Measurements from ENCODE around the gene SMAD6.
"Not testable (repeated sequence)": the region's sequence is repeated elsewhere in the genome, so short reads cannot be mapped to it uniquely, and the experiment has no call there.

SMAD6 gene

DNA sequence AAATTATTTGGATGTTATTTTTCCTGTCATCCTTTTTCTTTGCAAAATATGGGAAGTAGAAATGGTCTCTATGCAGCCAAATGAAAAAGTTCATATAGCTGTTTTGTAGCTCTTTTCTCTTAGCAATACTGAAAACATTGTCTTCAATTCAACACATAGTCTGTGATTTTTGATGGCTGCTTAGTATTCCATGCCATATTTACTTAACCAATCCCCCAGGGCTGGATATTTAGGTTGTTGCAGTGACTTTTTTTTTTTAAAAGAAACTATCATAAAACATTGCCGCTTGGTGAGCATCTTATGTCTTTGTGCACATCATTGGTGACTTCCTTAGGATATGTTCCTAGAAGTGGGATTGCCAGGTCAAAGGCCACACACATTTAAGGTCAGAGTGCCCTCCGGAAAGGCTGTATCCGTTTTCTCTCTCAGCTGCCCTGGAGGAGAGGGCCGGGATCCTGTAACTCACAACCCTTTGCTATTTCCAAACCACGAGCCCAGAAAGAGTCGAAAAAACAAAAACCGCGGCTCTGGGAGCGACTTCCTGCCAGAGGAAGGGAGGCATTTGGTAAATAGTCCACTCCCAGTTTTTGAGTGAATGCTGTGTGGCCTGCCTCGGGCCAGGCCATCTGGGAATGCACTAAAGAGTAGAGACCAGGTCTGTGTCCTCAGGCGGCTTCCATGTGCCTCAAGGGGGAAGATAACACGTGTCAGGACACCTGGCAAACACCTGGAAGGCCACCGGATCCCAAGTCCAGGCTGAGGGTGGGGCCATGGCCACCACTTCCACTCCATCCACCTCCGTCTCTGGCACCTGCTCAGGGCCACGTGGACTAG, 41.9 kb downstream of the SMAD6 start:
- no peak for DNase-seq

- DNase-seq = no peak
Observed at GRCh38 chr15:66744610-66745279, 42.7 kb downstream of the SMAD6 start.

- DNase-seq = no peak
Observed at GRCh38 chr15:66745530-66746230, 43.6 kb downstream of the SMAD6 start.

GRCh38 chr15:66746231-66746605, 44.2 kb downstream of the SMAD6 start:
- no peak for DNase-seq

DNA sequence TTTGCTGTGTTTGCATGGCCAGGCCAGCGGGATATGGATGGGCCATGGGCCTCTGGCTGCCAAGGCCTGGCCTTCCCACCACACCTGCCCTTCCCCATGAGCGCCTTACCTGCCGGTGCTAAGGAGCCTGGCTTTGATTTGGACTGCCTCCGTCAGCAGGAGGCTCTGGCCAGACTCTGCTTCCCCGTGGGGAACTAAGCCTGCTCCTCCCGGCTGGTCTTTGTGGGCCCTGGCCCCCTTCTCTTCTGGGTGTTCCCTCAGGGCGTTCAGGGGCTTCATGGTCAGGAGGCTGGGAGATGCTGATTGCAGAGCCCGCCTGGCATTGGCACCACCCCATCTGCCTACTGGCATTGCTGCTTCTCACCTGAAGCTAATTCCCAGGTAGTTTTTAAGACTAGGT, 45.2 kb downstream of the SMAD6 start:
- no peak for DNase-seq

DNA sequence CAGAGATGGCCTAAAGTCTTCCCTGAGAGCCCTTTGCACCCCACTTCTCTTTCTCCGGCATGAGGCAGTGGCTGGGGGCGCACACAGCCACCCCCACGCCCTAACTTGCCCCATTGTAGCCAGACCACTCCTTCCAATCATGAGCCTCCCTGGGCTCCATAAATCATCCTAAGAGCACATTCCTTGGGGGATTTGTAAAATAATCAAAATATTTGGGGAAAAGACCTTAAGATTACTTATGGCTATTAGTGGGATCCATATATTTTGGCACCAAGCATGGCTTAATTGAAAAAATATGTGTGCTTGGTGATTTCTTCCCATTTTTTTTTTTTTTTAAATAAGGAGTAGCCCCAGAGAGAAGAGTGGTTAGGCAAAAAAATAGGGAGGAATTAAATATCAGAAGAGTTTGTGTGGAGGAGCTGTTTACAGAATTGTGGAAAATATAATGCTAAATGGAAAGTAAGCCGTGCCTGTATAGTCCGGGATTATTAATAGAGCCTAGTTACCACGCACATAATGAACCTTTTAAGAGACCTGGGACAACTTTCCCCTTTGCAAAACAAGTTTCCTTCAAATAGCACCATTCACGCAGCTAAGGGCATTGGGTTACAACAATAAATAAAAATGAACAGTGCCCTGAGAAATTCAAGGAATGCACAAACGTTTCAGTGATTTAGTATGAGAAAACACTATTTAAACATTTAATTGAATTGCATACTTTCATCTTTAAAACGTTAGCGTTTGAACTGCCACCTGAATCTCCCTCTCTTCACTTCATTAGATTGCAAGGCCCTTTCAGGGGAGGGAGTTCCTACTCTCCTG, 46.1 kb downstream of the SMAD6 start:
- no peak for DNase-seq

- DNase-seq = no peak
Observed at GRCh38 chr15:66748708-66749035, 46.6 kb downstream of the SMAD6 start.

DNA sequence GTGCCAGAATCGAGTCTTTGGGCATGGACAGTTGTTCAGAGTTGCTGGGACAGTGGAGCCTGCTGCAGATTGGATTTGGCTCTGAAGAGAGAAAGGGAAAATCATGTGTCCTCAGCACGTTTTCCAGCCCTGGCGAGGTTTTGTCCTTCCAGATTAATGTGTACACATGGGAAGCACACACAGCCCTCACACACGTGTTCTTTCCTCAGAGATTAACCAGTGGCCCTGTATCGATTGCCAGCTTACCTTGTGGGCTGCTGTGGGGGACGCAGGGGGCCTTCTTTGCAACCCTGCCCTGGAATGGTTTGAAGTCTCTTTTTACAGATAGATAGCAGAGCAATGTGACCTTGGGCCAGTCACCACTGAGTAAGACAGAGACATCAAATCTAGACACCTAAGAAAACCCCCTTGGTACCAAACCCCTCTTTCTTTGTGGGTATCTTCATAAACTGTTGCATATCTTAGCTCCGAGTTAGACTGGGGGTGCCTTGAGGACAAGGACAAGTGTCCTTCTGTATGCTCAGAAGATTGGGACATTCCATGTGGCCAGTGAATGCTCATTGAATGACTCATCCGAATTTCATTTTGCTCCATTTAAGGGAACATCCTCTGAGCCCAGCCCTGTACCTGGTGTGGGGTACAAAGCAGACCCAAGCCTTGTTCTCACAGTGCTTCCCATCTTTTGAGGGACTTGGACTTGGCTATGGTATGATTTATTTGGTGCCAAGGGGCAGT, 48.0 kb downstream of the SMAD6 start:
- no peak for DNase-seq

DNA sequence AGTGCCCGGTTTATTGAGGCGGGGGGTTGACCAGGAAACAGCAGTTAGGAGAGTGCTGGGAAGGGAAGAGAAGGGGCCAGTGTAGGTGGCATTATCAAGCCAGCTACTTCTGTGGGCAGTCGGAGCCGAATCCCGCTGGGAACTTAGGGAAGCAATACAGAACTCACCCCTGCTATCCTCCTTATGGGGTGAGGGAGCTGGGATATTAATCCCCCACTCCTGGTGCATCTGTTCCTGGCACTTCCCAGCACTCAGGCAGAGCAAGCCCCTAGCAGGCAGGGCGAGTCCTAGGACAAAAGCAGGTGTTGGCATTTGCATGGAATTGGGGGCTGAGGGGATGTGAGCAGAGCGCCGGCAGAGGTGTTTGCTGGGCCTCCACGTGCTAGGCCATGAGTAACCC, 48.6 kb downstream of the SMAD6 start:
- no peak for DNase-seq

DNA sequence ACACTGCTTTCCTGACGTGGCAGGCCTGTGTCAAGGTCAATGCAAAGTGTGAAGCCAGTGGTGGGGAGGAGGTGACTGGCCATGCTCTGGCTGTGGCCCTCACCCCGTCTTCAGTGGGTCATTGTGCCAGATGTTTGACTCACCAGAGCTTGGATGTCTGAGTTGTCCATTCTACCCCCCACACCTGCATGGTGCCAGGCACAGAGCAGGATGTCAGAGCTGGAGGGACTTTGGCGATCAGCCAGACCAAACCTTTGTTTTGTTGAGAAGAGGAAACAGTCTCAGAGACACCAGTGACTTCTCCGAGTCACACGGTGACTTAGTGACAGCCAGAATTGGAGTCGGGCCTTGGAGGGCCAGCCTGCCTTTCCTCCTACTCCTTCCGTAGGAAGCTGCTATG, 49.5 kb downstream of the SMAD6 start:
- DNase-seq = no peak

GRCh38 chr15:66752078-66752477, 50.0 kb downstream of the SMAD6 start:
- DNase-seq = no peak

DNA sequence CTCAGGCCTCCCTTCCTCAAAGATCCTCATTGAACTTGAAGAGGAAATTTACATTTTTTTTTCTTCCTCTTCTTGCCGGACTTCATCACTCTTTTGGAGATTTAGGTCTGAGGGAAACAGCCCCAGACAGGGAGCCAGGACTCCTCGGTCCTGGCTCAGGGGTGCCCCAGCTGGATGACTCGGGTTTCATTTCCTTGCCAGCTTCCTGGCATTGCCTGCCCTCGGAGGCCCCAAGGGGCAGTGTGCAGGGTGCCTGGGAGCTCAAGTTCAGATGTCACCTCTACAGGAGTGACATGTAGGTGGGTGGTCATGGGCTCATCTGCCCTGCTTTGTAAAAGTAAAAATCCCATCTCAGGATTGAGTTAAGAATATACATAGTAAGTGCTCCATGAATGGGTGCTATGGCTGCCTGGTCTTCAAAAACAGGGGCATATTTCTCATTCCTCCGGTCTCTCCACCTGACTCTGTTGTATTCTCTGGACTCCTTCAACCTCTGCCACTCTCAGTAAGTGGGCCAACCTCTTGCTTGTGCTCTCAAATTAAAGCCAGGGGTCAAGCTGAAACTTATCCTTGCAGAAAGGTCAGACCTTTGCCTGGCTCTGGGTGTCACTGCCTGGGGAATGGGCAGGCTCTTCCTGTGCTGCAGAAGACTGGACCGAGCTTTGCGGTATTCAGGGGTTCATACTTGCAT, 51.8 kb downstream of the SMAD6 start:
- no peak for DNase-seq

DNA sequence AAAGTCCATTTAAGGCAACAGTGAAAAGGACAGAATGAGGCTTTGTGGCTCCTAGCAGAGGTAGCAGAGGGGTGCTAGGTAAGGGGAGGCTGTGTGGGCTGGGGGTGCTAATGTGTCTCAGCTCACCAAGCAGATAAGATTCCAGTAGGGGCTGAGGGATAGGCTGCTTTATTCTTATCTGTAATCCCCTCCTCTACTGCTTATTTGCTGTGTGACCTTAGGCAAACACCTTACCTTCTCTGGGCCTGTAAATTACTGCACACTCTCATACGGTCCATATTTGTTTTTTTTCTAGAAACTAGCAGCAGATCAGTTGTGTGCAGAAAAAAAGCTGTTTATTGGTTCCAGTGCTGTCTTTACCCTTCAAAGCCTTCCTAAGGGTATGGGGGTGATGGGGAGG, 52.8 kb downstream of the SMAD6 start:
- no peak for DNase-seq

DNA sequence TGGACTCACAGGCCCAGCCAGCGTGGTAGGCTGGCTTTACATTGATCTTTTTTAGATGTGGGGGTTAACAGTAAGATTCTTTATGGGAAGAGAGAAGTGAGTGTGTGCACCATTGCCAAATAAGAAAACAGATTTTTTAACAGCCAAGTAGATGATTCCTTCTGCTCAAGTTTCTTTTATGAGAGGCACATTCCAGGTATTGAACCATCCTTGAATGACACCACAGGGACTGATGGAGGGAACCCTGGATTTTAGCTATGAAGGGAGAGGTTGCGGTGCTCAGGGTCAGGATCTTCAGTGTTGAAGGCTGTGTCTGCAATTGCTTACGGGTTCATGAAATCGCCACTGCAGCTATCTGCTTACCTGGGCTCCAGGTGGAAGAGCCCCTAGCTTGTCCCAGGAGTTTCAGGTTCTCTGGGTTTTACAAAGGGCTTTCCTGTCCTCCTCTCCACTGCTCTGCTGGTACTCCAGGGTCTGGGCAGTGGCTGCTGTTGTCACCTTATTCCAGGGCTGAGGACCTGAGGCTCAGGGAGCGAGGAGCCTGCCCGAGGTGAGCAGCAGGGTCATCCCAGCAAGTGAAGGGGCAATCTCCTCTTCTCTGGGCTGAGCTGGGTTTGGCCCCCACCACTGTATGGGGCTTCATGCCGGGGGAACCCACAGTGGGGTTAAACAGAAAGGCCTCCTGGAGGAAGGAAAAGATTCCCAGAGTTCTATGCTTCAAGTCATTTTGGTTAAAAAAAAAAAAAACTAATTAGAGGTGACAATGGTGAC, 53.4 kb downstream of the SMAD6 start:
- DNase-seq = no peak

GRCh38 chr15:66756295-66756694, 54.3 kb downstream of the SMAD6 start:
- no peak for DNase-seq

- no peak for DNase-seq
Observed at GRCh38 chr15:66757030-66757429, 55.0 kb downstream of the SMAD6 start.

DNA sequence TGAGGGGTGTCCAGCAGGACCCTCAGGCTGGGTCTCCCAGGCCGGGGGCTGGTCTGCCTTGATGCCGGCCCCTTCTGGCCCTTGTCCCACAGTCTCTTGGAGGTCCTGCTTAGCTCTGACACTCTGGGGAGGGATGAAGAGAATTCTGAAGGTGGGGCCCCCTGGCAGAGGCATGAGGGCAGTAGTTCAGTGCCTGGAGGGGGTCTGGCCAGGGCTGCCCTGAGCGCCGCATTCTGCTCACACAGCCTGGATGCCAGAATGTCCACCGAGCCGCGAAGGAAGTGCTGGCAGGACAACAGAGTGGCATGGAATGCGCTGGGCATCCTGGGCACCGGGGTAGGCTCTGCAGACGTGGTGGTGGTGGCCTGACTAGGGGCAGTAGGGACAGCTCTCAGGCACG, 55.5 kb downstream of the SMAD6 start:
- DNase-seq = no peak

DNA sequence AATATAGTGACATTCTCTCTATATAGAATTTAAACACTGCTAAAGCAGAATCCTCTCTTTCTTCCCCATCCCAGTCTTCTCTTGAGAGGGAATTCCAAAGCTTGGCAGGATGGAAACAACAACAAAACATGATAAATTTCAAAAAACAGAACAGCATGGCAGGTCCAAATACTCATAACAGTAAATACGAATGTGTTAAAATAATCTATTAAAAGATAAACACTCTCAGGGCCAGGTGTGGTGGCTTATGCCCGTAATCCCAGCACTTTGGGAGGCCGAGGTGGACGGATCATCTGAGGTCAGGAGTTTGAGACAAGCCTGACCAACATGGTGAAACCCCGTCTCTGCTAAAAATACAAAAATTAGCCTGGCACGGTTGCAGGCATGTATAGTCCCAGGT, 56.2 kb downstream of the SMAD6 start:
- DNase-seq = not testable (repeated sequence)

DNA sequence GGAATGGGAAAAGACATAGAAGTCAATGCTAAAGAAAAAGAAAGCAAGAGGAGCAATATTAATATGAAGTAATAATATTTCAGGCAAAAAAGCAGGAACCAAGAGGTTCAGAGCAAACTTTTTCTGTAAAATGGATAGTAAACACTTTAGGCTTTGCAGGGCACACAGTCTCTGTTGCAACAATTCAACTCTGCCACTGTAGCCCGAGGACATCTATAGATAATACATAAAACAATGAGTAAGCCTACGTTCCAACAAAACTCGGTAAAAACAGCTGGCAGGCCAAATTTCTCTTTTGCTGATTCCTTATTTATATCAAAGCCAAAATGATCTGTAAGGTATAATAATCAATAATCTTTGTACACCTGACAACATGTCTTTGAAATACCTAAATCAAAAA, 56.8 kb downstream of the SMAD6 start:
- DNase-seq = no peak

DNA sequence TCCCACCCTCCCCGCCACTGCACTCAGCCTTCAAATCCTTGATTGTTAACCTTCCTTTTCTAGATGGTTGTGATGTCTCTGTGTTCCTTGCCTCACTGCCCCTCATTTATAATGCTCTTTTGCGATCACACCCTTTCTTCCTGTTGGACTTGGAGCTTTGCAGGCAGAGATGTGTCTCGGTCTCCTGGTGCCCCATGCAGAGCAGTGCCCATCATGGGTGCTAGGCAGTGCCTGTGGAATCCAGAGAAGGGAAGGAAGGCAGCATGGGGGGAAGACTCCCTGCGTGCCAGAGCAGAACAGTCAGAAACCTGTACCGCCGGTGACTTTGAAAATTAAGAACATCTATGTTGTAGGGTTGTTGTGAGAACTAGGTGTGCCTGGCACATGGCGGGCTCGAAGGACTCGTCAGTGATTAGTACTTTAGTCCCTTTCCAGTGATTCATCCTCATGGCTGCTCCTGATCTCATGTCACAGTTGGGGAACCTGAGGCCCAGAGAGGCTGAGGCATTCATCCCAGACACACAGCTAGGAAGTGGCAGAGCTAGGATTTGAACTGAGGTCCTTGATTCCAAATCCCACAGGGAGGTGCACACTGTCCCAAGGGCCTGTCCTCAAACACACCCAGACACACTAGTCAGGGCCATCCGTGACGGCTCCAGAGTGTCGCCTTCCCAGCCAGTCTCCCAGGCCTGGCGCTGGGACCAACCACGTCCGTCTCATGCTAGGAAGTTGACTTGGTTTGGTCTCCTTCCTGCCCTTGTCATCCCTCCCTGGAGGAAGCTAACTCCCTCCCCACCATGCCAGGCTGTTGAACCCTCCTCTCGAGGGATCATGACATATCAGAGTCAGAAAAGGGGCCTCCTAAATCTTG, 58.3 kb downstream of the SMAD6 start:
- DNase-seq = no peak

All from NCI-H146 (cell line).